IPS DF 6.9 (cell line): ENCODE results near the gene CSNK2A1.
"Not testable (repeated sequence)": the region's sequence is repeated elsewhere in the genome, so short reads cannot be mapped to it uniquely, and the experiment has no call there.

Source experiments
- DNase-seq: peaks from one replicate; pipeline ENCODE4 v3.0.0-alpha.2; 2013; ENCODE audit warnings: low read depth, low spot score
- H3K27ac ChIP-seq: one replicate; pipeline ENCODE4 v1.5.1; 2013; ENCODE audit warnings: low read length, control low read depth
- H3K27me3 ChIP-seq: 2 replicates; pipeline ENCODE4 v1.6.1; 2013; ENCODE audit warnings: mild to moderate bottlenecking, low read length; ENCODE audit not compliant: control insufficient read depth, insufficient read depth
- H3K36me3 ChIP-seq: 2 replicates; pipeline ENCODE4 v1.6.1; 2013; ENCODE audit warnings: low read length; ENCODE audit not compliant: control insufficient read depth, insufficient read depth
- H3K4me1 ChIP-seq: 2 replicates; pipeline ENCODE4 v1.6.1; 2013; ENCODE audit warnings: low read length; ENCODE audit not compliant: control insufficient read depth, insufficient read depth
- H3K4me3 ChIP-seq: 2 replicates; pipeline ENCODE4 v1.5.1; 2013; ENCODE audit warnings: mild to moderate bottlenecking, low read length
- H3K9me3 ChIP-seq: 2 replicates; pipeline ENCODE4 v1.6.1; 2013; ENCODE audit warnings: low read length, inconsistent platforms; ENCODE audit not compliant: control insufficient read depth, insufficient read depth
- WGBS: extraction: QIAGEN DNeasy Blood & Tissue Kit; methylation state at CpG from one replicate; pipeline ENCODE4 v1.1.7; 2013; ENCODE audit warnings: mixed read lengths, missing lambda C conversion rate; ENCODE audit not compliant: insufficient read length, insufficient coverage; 5-methylcytosine and 5-hydroxymethylcytosine counted together

CSNK2A1 gene

GRCh38 chr20:460180-460579, 83.4 kb downstream of the CSNK2A1 start:
- no peaks in the 10 kb centered on the region for H3K27me3 ChIP-seq
- H3K36me3 ChIP-seq = no peaks in the 10 kb centered on the region
- whole genome bisulfite sequencing = no CpG with 5 or more reads among the region's 3 CpGs
- H3K27ac ChIP-seq = no peak overlapping the region
- H3K4me1 ChIP-seq = 0 out of 2 replicates have a peak, but pooled peaks cover 1% of the 10 kb centered on the region
- H3K4me3 ChIP-seq = no peak overlapping the region
- H3K9me3 ChIP-seq = no peaks in the 10 kb centered on the region
- no peak for DNase-seq

GRCh38 chr20:458776-459175, 84.8 kb downstream of the CSNK2A1 start:
- 0 out of 2 replicates have a peak, but pooled peaks cover 1% of the 10 kb centered on the region for H3K4me1 ChIP-seq
- no peak overlapping the region for H3K4me3 ChIP-seq
- no peaks in the 10 kb centered on the region for H3K27me3 ChIP-seq
- no peaks in the 10 kb centered on the region for H3K9me3 ChIP-seq
- no peak overlapping the region for H3K27ac ChIP-seq
- no peaks in the 10 kb centered on the region for H3K36me3 ChIP-seq
- WGBS = no CpG with 5 or more reads among the region's 6 CpGs
- no peak for DNase-seq

GRCh38 chr20:454951-455350, 88.6 kb downstream of the CSNK2A1 start:
- no CpG with 5 or more reads among the region's 3 CpGs for WGBS
- H3K27ac ChIP-seq = no peak overlapping the region
- no peaks in the 10 kb centered on the region for H3K4me1 ChIP-seq

GRCh38 chr20:452021-452420, 91.6 kb downstream of the CSNK2A1 start:
- not testable (repeated sequence) for DNase-seq, H3K9me3 ChIP-seq, H3K4me1 ChIP-seq, H3K36me3 ChIP-seq, H3K27me3 ChIP-seq, H3K27ac ChIP-seq, H3K4me3 ChIP-seq
- WGBS = no CpG with 5 or more reads among the region's 11 CpGs

More at GRCh38 chr20:454951-455350, 88.6 kb downstream of the CSNK2A1 start:
- no peak overlapping the region for H3K4me3 ChIP-seq
- no peaks in the 10 kb centered on the region for H3K9me3 ChIP-seq
- no peaks in the 10 kb centered on the region for H3K27me3 ChIP-seq
- no peaks in the 10 kb centered on the region for H3K36me3 ChIP-seq
- DNase-seq = no peak

GRCh38 chr20:445514-446336, 97.9 kb downstream of the CSNK2A1 start:
- Histone ChIP-seq H3K36me3 (peaks cover 3% of the 10 kb centered on the region; the same call in 1 of the 2 replicates), H3K27me3 (no peaks in the 10 kb centered on the region), H3K4me3 (no peak overlapping the region), H3K4me1 (no peaks in the 10 kb centered on the region; the same call in 1 of the 2 replicates), H3K9me3 (no peaks in the 10 kb centered on the region), H3K27ac (no peak overlapping the region)
- no CpG with 5 or more reads among the region's 5 CpGs for WGBS
- DNase-seq = no peak

- H3K9me3 ChIP-seq = no peaks in the 10 kb centered on the region
- no CpG with 5 or more reads among the region's 12 CpGs for WGBS
- H3K36me3 ChIP-seq = peaks cover 7% of the 10 kb centered on the region
- no peak overlapping the region for H3K27ac ChIP-seq
- H3K4me3 ChIP-seq = no peak overlapping the region
- H3K27me3 ChIP-seq = no peaks in the 10 kb centered on the region
- no peak for DNase-seq
- H3K4me1 ChIP-seq = no peaks in the 10 kb centered on the region; the same call in 1 of the 2 replicates
These were observed 98.6 kb downstream of the CSNK2A1 start for GRCh38 chr20:444862-445426.

- peaks cover 7% of the 10 kb centered on the region for H3K36me3 ChIP-seq
- H3K4me1 ChIP-seq = no peaks in the 10 kb centered on the region; the same call in 1 of the 2 replicates
- no peak overlapping the region for H3K4me3 ChIP-seq
- H3K27ac ChIP-seq = no peak overlapping the region
- no CpG with 5 or more reads among the region's 3 CpGs for WGBS
- no peaks in the 10 kb centered on the region for H3K9me3 ChIP-seq
- no peak for DNase-seq
- H3K27me3 ChIP-seq = no peaks in the 10 kb centered on the region
These were observed 99.5 kb downstream of the CSNK2A1 start for GRCh38 chr20:444117-444516.

GRCh38 chr20:443223-443775, 100.3 kb downstream of the CSNK2A1 start:
- no peak for DNase-seq
- peaks cover 7% of the 10 kb centered on the region for H3K36me3 ChIP-seq
- no peaks in the 10 kb centered on the region for H3K27me3 ChIP-seq
- H3K27ac ChIP-seq = no peak overlapping the region
- no peaks in the 10 kb centered on the region for H3K9me3 ChIP-seq
- no peak overlapping the region for H3K4me3 ChIP-seq
- no CpG with 5 or more reads among the region's 4 CpGs for WGBS
- no peaks in the 10 kb centered on the region; the same call in 1 of the 2 replicates for H3K4me1 ChIP-seq

GRCh38 chr20:440636-441035, 103.0 kb downstream of the CSNK2A1 start:
- H3K4me3 ChIP-seq = no peak overlapping the region
- no CpG with 5 or more reads among the region's 13 CpGs for WGBS
- peaks cover 4% of the 10 kb centered on the region for H3K36me3 ChIP-seq
- no peaks in the 10 kb centered on the region for H3K27me3 ChIP-seq
- no peaks in the 10 kb centered on the region for H3K9me3 ChIP-seq
- no peak overlapping the region for H3K27ac ChIP-seq
- no peak for DNase-seq
- no peaks in the 10 kb centered on the region; the same call in 1 of the 2 replicates for H3K4me1 ChIP-seq

GRCh38 chr20:440148-440547, 103.4 kb downstream of the CSNK2A1 start:
- H3K4me1 ChIP-seq = no peaks in the 10 kb centered on the region; the same call in 1 of the 2 replicates
- no peaks in the 10 kb centered on the region for H3K9me3 ChIP-seq
- WGBS = no CpG with 5 or more reads among the region's 7 CpGs
- H3K27ac ChIP-seq = no peak overlapping the region
- peaks cover 4% of the 10 kb centered on the region for H3K36me3 ChIP-seq
- DNase-seq = no peak
- no peaks in the 10 kb centered on the region for H3K27me3 ChIP-seq
- H3K4me3 ChIP-seq = no peak overlapping the region
